Thoracic aorta (tissue), 2 donors: ENCODE results near the gene IQCH. TPM values are rescaled to one million over a fixed set of nuclear protein-coding genes. Genes with fewer than 3 reads are reported as not detected.
"Not testable (repeated sequence)": the region's sequence is repeated elsewhere in the genome, so short reads cannot be mapped to it uniquely, and the experiment has no call there.

Experiments
- ATAC-seq: fragments of 150-250 bp; one replicate; pipeline ENCODE4 v1.8.0; 2017; ENCODE audit warnings: low read depth; ENCODE audit not compliant: insufficient number of reproducible peaks, low FRiP score
- DNase-seq: peaks from one replicate; pipeline ENCODE4 v3.0.0-alpha.2; 2020; ENCODE audit warnings: low spot score
- H3K27ac ChIP-seq, 2 donors: fragments of 200-600 bp; sonication (generic); 1 replicate in 1 of 2; 2 replicates in 1 of 2; pipeline ENCODE4 v1.5.1; 2016; ENCODE audit warnings: mild to moderate bottlenecking in 2 of 2, moderate library complexity in 2 of 2
- H3K27me3 ChIP-seq: fragments of 200-600 bp; sonication (generic); replicated peaks from 2 replicates; pipeline ENCODE4 v1.6.0; 2016; ENCODE audit warnings: mild to moderate bottlenecking; ENCODE audit not compliant: insufficient read depth
- H3K36me3 ChIP-seq: fragments of 200-600 bp; sonication (generic); one replicate; pipeline ENCODE4 v1.5.1; 2016
- H3K4me1 ChIP-seq, 2 donors: fragments of 200-600 bp; sonication (generic); 1 replicate in 1 of 2; 2 replicates in 1 of 2; pipeline versions ENCODE4 v1.5.1 to v1.6.0; 2016; ENCODE audit warnings: low read depth in 2 of 2, mild to moderate bottlenecking in 1 of 2; ENCODE audit not compliant: control insufficient read depth in 1 of 2
- H3K4me3 ChIP-seq: fragments of 200-600 bp; sonication (generic); 2 replicates; pipeline ENCODE4 v1.5.1; 2016; ENCODE audit warnings: mild to moderate bottlenecking
- H3K9me3 ChIP-seq: fragments of 200-600 bp; sonication (generic); 2 replicates; pipeline ENCODE4 v1.5.1; 2016
- CTCF ChIP-seq: fragments of 200-600 bp; sonication (generic); IDR thresholded peaks from one replicate; pipeline ENCODE4 v1.5.1; 2019; ENCODE audit warnings: antibody characterized with exemption
- total RNA-seq, 2 donors: library from RNA; depleted of rRNA; stranded (reverse); fragments of >200 nt; gene quantifications; one replicate each; pipeline versions ENCODE4 v1.1.0 to v1.2.3, GENCODE V29; 2016

Gene IQCH
- total RNA-seq, 2 donors from 2014 or later: 0.14 to 2.3 TPM

- no peaks in the 10 kb centered on the region for H3K9me3 ChIP-seq
- H3K36me3 ChIP-seq: no peaks in the 10 kb centered on the region
- H3K4me3 ChIP-seq: no peak overlapping the region
- H3K27me3 ChIP-seq: no peaks in the 10 kb centered on the region
- H3K27ac ChIP-seq: no peak overlapping the region
- peaks cover 0 to 8% of the 10 kb centered on the region in 2 donors for H3K4me1 ChIP-seq
- no peak for TF ChIP-seq CTCF
- no peak for DNase-seq
- no peak for ATAC-seq
Observed at GRCh38 chr15:67361100-67361499, 106.5 kb downstream of the IQCH start.

GRCh38 chr15:67363712-67364111 lies 109.1 kb downstream of the IQCH start:
- not testable (repeated sequence) for H3K27ac ChIP-seq, H3K4me1 ChIP-seq, H3K9me3 ChIP-seq, H3K36me3 ChIP-seq, DNase-seq, ATAC-seq, H3K4me3 ChIP-seq, H3K27me3 ChIP-seq

DNA sequence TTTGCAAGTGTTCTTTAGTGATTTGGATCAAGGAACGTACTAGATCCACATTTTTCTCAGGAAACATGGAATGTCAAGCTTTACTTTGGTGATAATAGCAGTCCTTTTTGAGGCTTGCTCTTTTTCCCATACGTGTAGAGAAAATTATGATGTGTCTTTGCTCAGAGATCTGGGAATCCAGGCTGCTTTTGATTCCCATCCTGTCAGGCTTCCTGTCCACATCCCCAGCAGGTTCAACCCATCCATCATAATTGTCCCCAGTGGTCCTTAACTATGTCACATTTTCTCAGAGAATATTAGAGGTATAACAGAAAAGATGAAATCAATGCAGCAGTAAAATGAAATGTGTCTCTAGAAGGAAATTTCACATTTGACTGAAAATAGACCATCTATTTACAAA lies 111.4 kb downstream of the IQCH start:
- no peak for ATAC-seq
- Histone ChIP-seq H3K27ac (no peak overlapping the region), H3K4me3 (no peak overlapping the region), H3K9me3 (no peaks in the 10 kb centered on the region), H3K27me3 (no peaks in the 10 kb centered on the region), H3K4me1 (no peaks in the 10 kb centered on the region), H3K36me3 (no peaks in the 10 kb centered on the region)
- no peak for DNase-seq
- TF ChIP-seq CTCF: no peak

DNA sequence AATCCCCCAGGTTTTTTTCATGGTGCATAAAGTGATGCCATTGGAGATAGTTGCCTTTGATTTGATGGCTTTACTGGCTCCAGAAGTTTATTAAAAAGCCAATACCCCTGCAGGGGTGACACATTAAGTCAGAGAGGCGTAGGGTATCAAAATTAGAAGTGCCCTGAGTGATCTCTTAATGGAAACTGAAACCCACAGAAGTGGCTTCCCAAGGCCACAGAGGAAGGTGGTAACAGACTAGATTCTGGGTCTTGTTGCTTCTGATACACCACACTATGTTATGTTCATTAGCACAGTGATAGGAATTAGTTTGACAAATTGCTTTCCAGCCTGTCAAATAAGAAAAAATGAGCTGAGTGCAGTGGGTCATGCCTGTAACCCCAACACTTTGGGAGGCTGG lies 112.3 kb downstream of the IQCH start:
- DNase-seq (no peak), ATAC-seq (no peak)
- no peak for TF ChIP-seq CTCF
- Histone ChIP-seq H3K36me3 (no peaks in the 10 kb centered on the region), H3K27ac (no peak overlapping the region), H3K9me3 (no peaks in the 10 kb centered on the region), H3K4me3 (no peak overlapping the region), H3K4me1 (no peaks in the 10 kb centered on the region), H3K27me3 (no peaks in the 10 kb centered on the region)

DNA sequence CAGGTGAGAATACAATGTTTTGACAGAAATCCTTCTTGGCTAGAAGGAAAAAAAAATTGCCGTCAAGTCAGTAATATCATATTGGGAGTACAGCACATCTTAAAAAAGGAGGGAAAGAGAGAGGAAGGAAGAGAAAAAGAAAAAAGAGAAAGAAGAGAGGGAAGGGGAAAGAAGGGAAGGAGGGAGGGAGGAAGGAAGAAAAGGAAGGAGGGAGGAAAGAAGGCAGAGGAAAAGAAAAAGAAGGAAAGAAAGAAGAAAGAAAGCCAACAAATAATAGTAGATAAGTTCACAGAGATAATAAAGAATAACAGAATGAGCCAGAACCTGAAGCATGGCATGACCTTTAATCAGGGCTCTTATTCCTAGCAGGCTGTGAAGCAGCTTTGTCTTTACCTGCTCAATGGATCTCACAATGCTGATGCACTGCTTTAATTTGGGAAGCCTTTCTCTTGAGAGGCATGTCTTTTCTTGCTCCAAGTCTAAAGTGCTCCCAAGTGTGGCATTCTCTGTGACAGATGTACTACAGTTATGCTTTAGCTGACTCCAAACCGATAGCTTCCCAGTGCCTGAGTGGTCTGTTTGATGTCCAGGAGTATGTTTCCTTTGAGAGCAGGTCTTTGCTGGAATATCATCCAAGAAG lies 114.9 kb downstream of the IQCH start:
- Histone ChIP-seq H3K4me1 (no peaks in the 10 kb centered on the region), H3K27ac (no peak overlapping the region), H3K36me3 (no peaks in the 10 kb centered on the region), H3K27me3 (no peaks in the 10 kb centered on the region), H3K9me3 (no peaks in the 10 kb centered on the region), H3K4me3 (no peak overlapping the region)
- ATAC-seq (no peak), DNase-seq (no peak)
- no peak for TF ChIP-seq CTCF
